SK-N-SH (cell line): ENCODE data around the gene TIAL1. TPM values are rescaled to one million over a fixed set of nuclear protein-coding genes. Genes with fewer than 3 reads are reported as not detected.

ENCODE experiments used
- CTCF ChIA-PET: fragments of 300-600, 350-600 bp; formaldehyde crosslinking; extraction: SDS; loops from one replicate; lab custom pipeline; 2021; lab: Yijun Ruan, JAX
- POLR2A ChIA-PET: fragments of 350-600 bp; sonication (Branson Sonifier 250); formaldehyde crosslinking; extraction: SDS; loops from one replicate; lab custom pipeline; 2020; ENCODE audit warnings: antibody characterized with exemption, inconsistent platforms; lab: Yijun Ruan, JAX
- DNase-seq: peaks from one replicate; pipeline ENCODE4 v3.0.0; 2012
- H2AFZ ChIP-seq: fragments of 200-600 bp; sonication (generic); 2 replicates; pipeline ENCODE4 v1.8.1; 2016; ENCODE audit warnings: antibody characterized with exemption, mild to moderate bottlenecking, low read depth
- H3F3A ChIP-seq: fragments of 200-600 bp; sonication (generic); replicated peaks from 2 replicates; pipeline ENCODE3; 2016; ENCODE audit warnings: antibody characterized with exemption, mild to moderate bottlenecking; ENCODE audit not compliant: insufficient read depth
- H3K27ac ChIP-seq, 2 experiments: fragments of 200-500 bp in 1 of 2; fragments of 200-600 bp in 1 of 2; sonication (Bioruptor generic) in 1 of 2; sonication (generic), shearing (Covaris generic) in 1 of 2; 2 replicates each; pipeline versions ENCODE4 v1.5.1 to v1.6.1; 2014 to 2016; ENCODE audit warnings: low read depth in 2 of 2, inconsistent platforms in 1 of 2, low read length in 1 of 2, mild to moderate bottlenecking in 1 of 2, mixed read lengths in 1 of 2
- H3K27me3 ChIP-seq: fragments of 200-600 bp; sonication (generic), shearing (Covaris generic); 2 replicates; pipeline ENCODE4 v1.6.1; 2016; ENCODE audit warnings: mixed run types; ENCODE audit not compliant: insufficient read depth
- H3K36me3 ChIP-seq, 2 experiments: fragments of 200-500 bp in 1 of 2; fragments of 200-600 bp in 1 of 2; sonication (Bioruptor generic) in 1 of 2; sonication (generic) in 1 of 2; replicated peaks in 1 of 2; 2 replicates each; pipeline versions ENCODE3 to v1.5.1; 2014 to 2016; ENCODE audit warnings: low read length in 1 of 2, mild to moderate bottlenecking in 1 of 2; ENCODE audit not compliant: insufficient read depth in 2 of 2, control insufficient read depth in 1 of 2
- H3K4me1 ChIP-seq, 2 experiments: fragments of 200-500 bp in 1 of 2; fragments of 200-600 bp in 1 of 2; sonication (Bioruptor generic) in 1 of 2; sonication (generic), shearing (Covaris generic) in 1 of 2; 2 replicates each; pipeline versions ENCODE4 v1.5.1 to v1.6.1; 2014 to 2016; ENCODE audit warnings: low read depth in 1 of 2, low read length in 1 of 2, mixed run types in 1 of 2; ENCODE audit not compliant: insufficient read depth in 2 of 2, control insufficient read depth in 1 of 2
- H3K4me2 ChIP-seq: fragments of 200-600 bp; sonication (generic), shearing (Covaris generic); 2 replicates; pipeline ENCODE4 v1.6.1; 2017; ENCODE audit warnings: mixed run types
- H3K4me3 ChIP-seq, 2 experiments: fragments of 200-500 bp in 1 of 2; fragments of 200-600 bp in 1 of 2; sonication (Bioruptor generic) in 1 of 2; sonication (generic), shearing (Covaris generic) in 1 of 2; 2 replicates each; pipeline versions ENCODE4 v1.5.1 to v1.8.1; 2014 to 2016; ENCODE audit warnings: low read depth in 2 of 2, inconsistent platforms in 1 of 2, low read length in 1 of 2, mild to moderate bottlenecking in 1 of 2, mixed read lengths in 1 of 2, moderate library complexity in 1 of 2
- H3K79me2 ChIP-seq: fragments of 200-600 bp; sonication (generic); 2 replicates; pipeline ENCODE4 v1.8.1; 2017; ENCODE audit warnings: mild to moderate bottlenecking; ENCODE audit not compliant: insufficient read depth
- H3K9ac ChIP-seq: fragments of 200-600 bp; sonication (generic); 2 replicates; pipeline ENCODE4 v1.6.1; 2017; ENCODE audit warnings: mixed run types
- H3K9me2 ChIP-seq: fragments of 200-600 bp; sonication (generic); 2 replicates; pipeline ENCODE4 v1.6.1; 2017; ENCODE audit warnings: mixed run types
- H3K9me3 ChIP-seq: fragments of 200-600 bp; sonication (generic); 2 replicates; pipeline ENCODE4 v1.6.1; 2017; ENCODE audit warnings: mixed run types, mild to moderate bottlenecking, moderate library complexity
- H4K20me1 ChIP-seq: fragments of 200-600 bp; sonication (generic); 2 replicates; pipeline ENCODE4 v1.6.1; 2017; ENCODE audit warnings: mild to moderate bottlenecking, mixed run types; ENCODE audit not compliant: insufficient read depth
- CHD2 ChIP-seq: fragments of 150-350 bp; IDR thresholded peaks from 2 replicates; pipeline ENCODE4 v1.6.1; 2018; ENCODE audit warnings: low read length; ENCODE audit not compliant: partially characterized antibody
- ELF1 ChIP-seq: IDR thresholded peaks from 2 replicates; pipeline ENCODE4 v1.4.0; 2012
- EP300 ChIP-seq, 2 experiments: IDR thresholded peaks; 2 replicates each; pipeline versions ENCODE4 v1.4.0 to v1.6.1; 2012; ENCODE audit warnings: borderline replicate concordance in 1 of 2, low read depth in 1 of 2, low read length in 1 of 2
- FOXM1 ChIP-seq: IDR thresholded peaks from 2 replicates; pipeline ENCODE4 v1.4.0; 2012; ENCODE audit warnings: low read depth, mild to moderate bottlenecking
- GABPA ChIP-seq: IDR thresholded peaks from 2 replicates; pipeline ENCODE4 v1.4.0; 2012; ENCODE audit warnings: low read depth, mild to moderate bottlenecking
- GATA2 ChIP-seq: sonication (generic); formaldehyde crosslinking; IDR thresholded peaks from 2 replicates; pipeline ENCODE4 v1.5.0; 2020; ENCODE audit warnings: mild to moderate bottlenecking, missing genetic modification reagents
- JUND ChIP-seq: IDR thresholded peaks from 2 replicates; pipeline ENCODE4 v1.4.0; 2012
- NFIC ChIP-seq: IDR thresholded peaks from 2 replicates; pipeline ENCODE4 v1.4.0; 2012; ENCODE audit warnings: borderline replicate concordance
- NRF1 ChIP-seq: IDR thresholded peaks from 2 replicates; pipeline ENCODE4 v1.6.1; 2012; ENCODE audit warnings: low read depth, mild to moderate bottlenecking, low read length
- POLR2AphosphoS5 ChIP-seq: IDR thresholded peaks from 2 replicates; pipeline ENCODE4 v1.6.1; 2012; ENCODE audit warnings: low read depth, low read length
- RAD21 ChIP-seq: IDR thresholded peaks from 2 replicates; pipeline ENCODE4 v1.6.1; 2012; ENCODE audit warnings: mild to moderate bottlenecking, low read length
- RXRA ChIP-seq: IDR thresholded peaks from 2 replicates; pipeline ENCODE4 v1.4.0; 2012; ENCODE audit warnings: low read depth, mild to moderate bottlenecking, borderline replicate concordance
- SIN3A ChIP-seq: IDR thresholded peaks from 2 replicates; pipeline ENCODE4 v1.6.1; 2012; ENCODE audit warnings: low read depth, mild to moderate bottlenecking, low read length, moderate library complexity, borderline replicate concordance
- TAF1 ChIP-seq: IDR thresholded peaks from 2 replicates; pipeline ENCODE4 v1.6.1; 2012; ENCODE audit warnings: low read depth, mild to moderate bottlenecking, low read length, moderate library complexity, borderline replicate concordance
- WGBS: methylation state at CpG from one replicate; pipeline ENCODE4 v1.1.6; 2017; ENCODE audit warnings: low lambda C conversion rate; 5-methylcytosine and 5-hydroxymethylcytosine counted together
- polyA plus RNA-seq, 3 experiments: library from polyadenylated mRNA; depleted of rRNA; stranded (reverse); fragments of >200 nt; gene quantifications; 2 replicates each; pipeline ENCODE4 v1.2.3, GENCODE V29; 2012
- TF ChIP-seq, protein P1 (sequence below): IDR thresholded peaks from 2 replicates; pipeline ENCODE4 v1.4.0; 2012; ENCODE audit warnings: low read depth
- TF ChIP-seq, protein P2 (sequence below): IDR thresholded peaks from 2 replicates; pipeline ENCODE4 v1.4.0; 2012; ENCODE audit warnings: low read depth, borderline replicate concordance

The TIAL1 gene
- polyA plus RNA-seq, 1 of the 3 experiments (the other 2 are of a cell fraction) = 58.0 TPM

DNA sequence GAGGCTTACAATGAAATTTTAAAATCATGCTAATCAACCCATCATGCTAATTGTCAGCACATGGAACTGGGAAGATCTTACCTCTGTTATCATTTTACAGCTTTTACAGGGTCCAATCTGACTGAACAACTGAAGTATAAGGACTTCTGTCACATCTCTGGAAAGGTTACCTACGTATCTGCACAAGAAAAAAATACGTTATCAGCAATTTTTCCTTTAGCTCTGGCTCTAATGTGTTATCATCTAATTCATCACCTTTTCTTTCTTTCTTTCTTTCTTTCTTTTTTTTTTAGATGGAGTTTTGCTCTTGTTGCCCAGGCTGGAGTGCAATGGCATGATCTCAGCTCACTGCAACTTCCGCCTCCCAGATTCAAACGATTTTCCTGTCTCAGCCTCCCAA is 8.7 kb downstream of the TIAL1 start:
- CTCF ChIA-PET = interaction anchor here (1.1 kb wide), 1 partner anchor 45 kb away, joined by 3 read pairs; no protein-coding TSS in a partner anchor
- DNase-seq = no peak
- POLR2A ChIA-PET = no interaction called here

DNA sequence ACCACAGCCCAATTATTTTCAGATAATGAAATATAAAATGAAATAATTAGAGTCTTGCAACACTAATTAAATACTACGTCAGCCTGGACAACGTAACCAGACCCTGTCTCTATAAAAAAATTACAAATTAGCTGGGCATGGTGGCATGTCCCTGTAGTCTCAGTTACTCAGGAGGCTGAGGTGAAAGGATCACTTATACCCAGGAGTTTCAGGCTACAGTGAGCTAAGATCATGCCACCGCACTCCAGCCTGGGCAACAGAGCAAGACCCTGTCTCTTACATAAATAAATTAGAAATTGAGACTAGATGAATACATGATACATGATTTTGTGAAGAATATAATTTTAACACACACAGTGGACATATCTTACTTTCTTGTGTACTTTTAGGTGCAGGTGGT is 18.4 kb downstream of the TIAL1 start:
- ChIA-PET CTCF (no interaction called here), POLR2A (no interaction called here)
- Histone ChIP-seq H3K9me3 (no peaks in the 10 kb centered on the region), H3K9ac (no peak overlapping the region), H3K27ac (no peak overlapping the region), H3F3A (peaks cover 33% of the 10 kb centered on the region), H3K4me3 (no peak overlapping the region), H3K9me2 (no peaks in the 10 kb centered on the region), H3K4me2 (no peak overlapping the region), H3K79me2 (peaks cover 47% of the 10 kb centered on the region), H3K36me3 (peaks cover 95 to 96% of the 10 kb centered on the region in 2 experiments), H3K27me3 (no peaks in the 10 kb centered on the region), H2AFZ (no peak overlapping the region), H3K4me1 (peaks cover 3 to 8% of the 10 kb centered on the region in 2 experiments; a peak in 2 of 4 replicates), H4K20me1 (peaks cover 25% of the 10 kb centered on the region)
- TF ChIP-seq, protein P1, sequence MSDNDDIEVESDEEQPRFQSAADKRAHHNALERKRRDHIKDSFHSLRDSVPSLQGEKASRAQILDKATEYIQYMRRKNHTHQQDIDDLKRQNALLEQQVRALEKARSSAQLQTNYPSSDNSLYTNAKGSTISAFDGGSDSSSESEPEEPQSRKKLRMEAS = no peak
- no peak for TF ChIP-seq CHD2
- TF ChIP-seq TAF1 = no peak
- 100% methylated on average over 3 of the region's 3 CpGs for WGBS
- no peak for DNase-seq

More for the DNA sequence above, 8.7 kb downstream of the TIAL1 start:
- Histone ChIP-seq H3K9me3 (no peaks in the 10 kb centered on the region), H3K9me2 (no peaks in the 10 kb centered on the region), H3K27me3 (no peaks in the 10 kb centered on the region), H3K27ac (no peak overlapping the region), H2AFZ (no peak overlapping the region), H3K9ac (no peak overlapping the region), H3K4me2 (no peak overlapping the region), H3K36me3 (peaks cover 36 to 67% of the 10 kb centered on the region in 2 experiments), H3K4me3 (no peak overlapping the region), H3K79me2 (peaks cover 100% of the 10 kb centered on the region), H3F3A (peaks cover 15% of the 10 kb centered on the region), H4K20me1 (peaks cover 92% of the 10 kb centered on the region), H3K4me1 (peaks cover 2 to 12% of the 10 kb centered on the region in 2 experiments; a peak in 2 of 4 replicates)
- TF ChIP-seq SIN3A (no peak), NRF1 (no peak), RAD21 (no peak), RXRA (no peak), FOXM1 (no peak), EP300 (IDR thresholded peaks at IDR 0.05; ENCODE audit: borderline replicate concordance in 1 of 2, low read depth in 1 of 2, low read length in 1 of 2) (no peak), GATA2 (CRISPR knock-in tag) (no peak), ELF1 (no peak), GABPA (no peak), JUND (no peak), NFIC (no peak), POLR2AphosphoS5 (no peak), CHD2 (no peak)
- TF ChIP-seq, protein P2, sequence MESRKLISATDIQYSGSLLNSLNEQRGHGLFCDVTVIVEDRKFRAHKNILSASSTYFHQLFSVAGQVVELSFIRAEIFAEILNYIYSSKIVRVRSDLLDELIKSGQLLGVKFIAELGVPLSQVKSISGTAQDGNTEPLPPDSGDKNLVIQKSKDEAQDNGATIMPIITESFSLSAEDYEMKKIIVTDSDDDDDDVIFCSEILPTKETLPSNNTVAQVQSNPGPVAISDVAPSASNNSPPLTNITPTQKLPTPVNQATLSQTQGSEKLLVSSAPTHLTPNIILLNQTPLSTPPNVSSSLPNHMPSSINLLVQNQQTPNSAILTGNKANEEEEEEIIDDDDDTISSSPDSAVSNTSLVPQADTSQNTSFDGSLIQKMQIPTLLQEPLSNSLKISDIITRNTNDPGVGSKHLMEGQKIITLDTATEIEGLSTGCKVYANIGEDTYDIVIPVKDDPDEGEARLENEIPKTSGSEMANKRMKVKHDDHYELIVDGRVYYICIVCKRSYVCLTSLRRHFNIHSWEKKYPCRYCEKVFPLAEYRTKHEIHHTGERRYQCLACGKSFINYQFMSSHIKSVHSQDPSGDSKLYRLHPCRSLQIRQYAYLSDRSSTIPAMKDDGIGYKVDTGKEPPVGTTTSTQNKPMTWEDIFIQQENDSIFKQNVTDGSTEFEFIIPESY = no peak
- TF ChIP-seq, protein P1 = no peak
- 94% methylated on average over 4 of the region's 4 CpGs for WGBS
